Limb (tissue), 2 donors: Measurements from ENCODE around the gene CHRNB4.
A peak's percentile ranks its signal among the peaks of the same experiment; 100 is the strongest.

Experiments
- DNase-seq, 2 donors: peaks; one replicate each; pipeline ENCODE4 v3.0.0-alpha.2; 2016; ENCODE audit errors: extremely low spot score in 2 of 2

Gene CHRNB4

DNA sequence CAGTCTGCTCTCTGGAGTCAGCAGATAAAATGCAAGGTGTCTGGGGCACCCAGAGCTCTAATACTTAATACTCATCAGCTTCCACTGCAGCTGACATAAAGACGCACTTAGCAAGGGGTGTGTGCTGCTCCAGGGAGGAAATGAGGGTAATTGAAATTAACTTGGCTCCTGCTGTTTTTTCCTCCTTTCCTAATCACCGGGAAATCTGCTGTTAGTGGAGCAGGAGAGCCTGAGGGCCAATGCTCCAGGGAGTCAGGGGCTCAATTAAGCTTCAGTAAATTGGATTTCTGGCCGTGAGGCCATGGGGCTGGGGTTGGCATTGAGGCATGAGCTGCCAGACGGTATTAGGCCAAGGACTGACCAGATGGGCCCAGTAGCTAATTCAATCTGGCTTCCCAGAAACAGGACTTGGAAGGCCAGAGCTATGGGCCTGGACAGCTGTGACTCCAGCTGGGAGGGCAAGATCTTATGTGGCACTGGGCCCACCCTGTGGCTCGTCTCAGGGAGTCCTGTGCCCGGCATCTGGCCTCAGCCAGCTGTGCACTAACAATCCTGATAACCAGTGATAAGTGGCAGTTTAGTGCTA is 30.7 kb upstream of the CHRNB4 start:
- peak in 1 of 2 donors; percentile 47 for DNase-seq

DNA sequence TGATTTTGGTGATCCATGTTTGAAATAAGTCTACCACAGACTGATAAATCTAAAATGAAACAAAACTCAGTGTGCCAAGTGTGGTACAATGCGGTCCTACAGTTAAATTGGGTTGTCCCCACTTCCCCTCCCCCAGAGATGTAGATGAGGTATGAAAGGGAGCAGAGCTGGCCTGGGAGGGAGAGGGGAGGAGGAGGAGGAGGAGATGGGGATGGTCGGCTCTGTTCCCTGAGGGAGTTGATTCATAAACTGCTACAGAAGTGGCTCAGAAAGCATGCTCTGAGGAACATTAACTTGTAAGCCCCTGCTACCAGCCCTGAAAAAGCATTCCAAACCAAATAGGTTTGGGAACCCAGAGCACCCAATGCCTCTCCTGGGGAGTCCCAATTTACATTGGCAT is 28.0 kb upstream of the CHRNB4 start:
- DNase-seq: no peak

DNA sequence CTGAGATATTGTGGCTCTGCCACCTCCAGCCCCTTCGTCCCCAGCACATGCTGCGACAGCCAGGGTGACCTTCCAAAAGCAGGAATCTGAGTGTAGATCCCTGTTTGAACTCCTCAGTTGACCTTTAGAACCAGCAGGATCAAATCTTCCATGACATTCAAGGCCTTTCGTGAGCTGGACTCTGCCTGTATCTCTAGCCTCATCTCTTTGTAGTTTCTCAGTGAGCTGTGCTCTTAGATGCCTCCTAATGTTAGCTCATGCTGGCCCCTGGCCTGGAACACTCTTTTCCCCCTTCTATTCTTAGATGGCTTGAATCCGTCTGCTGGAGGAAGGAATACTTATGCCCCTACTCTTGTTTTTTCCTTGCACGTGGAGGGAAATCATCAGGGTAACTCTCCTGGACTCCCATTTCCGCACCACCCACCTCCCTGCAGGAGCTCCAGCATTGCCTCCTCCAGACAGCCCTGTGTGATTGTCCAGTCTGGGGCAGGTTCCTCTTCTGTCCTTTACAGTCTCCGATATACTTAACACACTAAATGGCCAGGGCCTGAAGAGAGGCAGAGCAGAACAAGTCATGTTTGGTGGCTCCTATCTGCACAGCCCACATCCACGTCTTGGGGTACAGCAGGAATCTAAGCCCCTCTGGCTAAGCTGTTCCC is 26.7 kb upstream of the CHRNB4 start:
- DNase-seq: no peak

DNA sequence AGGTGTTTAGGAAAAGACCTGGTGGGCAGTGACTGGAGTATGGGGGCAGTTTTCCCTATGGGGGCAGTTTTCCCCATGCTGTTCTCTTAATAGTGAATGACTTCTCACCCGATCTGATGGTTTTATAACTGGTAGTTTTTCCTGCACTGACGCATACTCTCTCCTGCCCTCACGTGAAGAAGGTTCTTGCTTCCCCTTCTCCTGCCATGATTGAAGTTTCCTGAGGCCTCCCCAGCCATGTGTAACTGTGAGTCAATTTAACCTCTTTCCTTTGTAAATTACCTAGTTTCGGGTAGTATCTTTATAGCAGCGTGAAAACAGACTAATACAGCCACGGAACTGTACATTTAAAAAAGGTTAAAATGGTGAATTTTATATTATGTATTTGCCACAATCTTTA is 25.0 kb upstream of the CHRNB4 start:
- no peak for DNase-seq

DNA sequence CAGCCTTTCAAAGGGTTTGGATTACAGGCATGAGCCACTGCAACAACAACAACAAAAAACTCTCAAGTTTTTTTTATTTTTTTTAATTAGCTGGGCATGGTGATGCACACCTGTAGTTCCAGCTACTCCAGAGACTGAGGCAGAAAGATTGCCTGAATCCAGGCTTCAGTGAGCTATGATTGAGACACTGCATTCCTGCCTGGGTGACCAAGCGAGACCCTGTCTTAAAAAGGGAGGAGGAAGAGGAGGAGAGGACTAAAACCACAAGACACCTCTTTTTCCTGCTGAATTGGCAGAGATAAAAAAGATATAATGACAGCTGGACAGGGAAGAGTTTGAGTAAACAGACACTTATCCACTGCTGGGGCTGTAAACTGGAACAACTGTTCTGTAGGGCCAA is 22.7 kb upstream of the CHRNB4 start:
- no peak for DNase-seq

DNA sequence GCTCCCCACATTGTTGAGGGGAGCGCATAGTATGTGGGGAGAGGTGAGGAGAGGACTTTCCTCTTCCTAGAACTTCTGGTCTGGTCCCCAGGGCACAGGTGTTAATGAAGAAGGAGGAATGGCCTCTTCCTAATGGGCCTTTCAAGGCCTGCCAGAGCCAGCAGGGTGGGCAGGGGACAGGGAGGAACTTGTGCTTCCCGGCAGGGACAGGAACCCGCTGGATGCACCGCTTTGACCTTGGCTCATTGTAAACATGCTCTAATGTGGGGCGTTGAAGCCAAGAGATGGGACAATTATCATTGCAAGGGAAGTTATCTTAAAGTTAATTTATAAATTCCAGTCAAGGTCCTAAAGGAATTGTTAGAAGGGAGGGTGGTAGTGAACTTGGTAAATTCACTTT is 21.0 kb upstream of the CHRNB4 start:
- DNase-seq: no peak

DNA sequence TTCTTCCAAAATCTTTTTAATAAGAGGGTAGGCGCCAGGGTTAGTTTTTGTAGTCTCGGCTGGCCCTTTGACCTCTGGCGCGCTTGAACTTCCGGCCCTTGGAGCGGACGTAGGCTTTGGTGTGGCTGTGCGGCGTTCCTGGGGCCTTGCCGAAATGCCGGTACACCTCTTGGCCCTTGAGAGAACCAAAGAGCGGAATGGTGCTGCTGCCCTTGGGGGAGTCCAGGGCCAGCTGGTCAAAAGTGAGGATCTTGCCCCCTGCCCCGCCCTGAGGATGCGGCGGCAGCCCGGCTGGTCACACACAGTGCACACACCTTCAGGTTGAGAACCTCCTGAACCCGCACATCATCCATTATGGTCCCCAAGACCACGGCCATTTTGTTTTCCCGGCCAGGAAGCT is 20.0 kb upstream of the CHRNB4 start:
- DNase-seq: no peak

DNA sequence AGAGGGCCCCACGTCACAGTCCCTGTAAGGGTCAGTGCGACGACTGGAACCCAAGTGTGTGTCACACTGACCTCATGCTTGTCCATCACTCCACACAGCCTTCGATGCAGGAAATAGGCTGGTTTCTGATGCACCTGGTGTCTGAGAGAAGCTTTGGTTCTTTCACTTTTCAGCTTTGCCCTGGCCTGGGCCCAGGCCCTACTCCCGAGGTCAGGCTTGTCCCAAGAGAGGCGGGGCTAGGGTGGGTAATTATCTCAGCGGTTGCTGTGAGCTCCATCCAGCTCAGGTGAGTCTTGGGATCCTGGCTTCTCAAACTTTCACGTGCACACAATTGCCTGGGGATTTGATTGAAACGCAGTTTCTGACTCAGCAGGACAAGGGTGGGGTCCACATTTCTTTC is 19.6 kb upstream of the CHRNB4 start:
- DNase-seq: no peak

DNA sequence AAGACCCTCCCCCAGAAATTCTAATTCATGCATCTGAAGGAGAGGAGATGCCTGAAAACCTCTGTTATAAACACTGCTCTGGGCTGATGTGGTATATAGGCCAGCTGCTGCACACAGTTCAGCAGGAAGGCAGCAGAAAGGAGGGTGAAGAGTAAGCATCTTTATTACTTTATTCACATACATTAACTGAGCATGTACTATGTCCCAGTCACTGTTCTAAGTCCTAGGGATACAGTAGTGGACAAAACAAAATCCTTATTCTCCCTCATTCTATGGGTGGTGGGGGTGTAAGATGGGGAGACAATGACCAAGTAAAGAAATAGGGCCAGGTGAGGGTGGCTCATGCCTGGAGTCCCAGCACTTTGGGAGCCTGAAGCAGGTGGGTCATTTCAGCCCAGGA is 17.8 kb upstream of the CHRNB4 start:
- DNase-seq: no peak

DNA sequence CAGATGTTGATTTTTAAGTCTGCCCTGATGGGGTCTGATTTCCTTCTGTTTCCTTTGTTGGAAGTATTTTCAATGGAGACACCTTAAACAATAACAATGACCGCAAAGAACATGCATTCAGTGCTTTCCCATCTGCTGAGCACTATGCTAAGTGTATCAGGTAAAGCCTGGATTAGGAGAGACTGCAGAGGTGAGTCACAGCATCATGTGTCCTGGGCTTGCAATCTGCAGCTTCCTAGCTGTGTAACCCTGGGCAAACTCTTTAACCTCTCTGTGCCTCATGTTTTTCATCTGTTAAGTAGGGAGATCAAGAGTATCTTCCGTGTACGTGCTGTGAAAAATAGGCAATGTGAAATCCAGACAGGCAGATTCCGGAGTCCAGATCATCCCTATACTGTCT is 13.3 kb upstream of the CHRNB4 start:
- DNase-seq: no peak

DNA sequence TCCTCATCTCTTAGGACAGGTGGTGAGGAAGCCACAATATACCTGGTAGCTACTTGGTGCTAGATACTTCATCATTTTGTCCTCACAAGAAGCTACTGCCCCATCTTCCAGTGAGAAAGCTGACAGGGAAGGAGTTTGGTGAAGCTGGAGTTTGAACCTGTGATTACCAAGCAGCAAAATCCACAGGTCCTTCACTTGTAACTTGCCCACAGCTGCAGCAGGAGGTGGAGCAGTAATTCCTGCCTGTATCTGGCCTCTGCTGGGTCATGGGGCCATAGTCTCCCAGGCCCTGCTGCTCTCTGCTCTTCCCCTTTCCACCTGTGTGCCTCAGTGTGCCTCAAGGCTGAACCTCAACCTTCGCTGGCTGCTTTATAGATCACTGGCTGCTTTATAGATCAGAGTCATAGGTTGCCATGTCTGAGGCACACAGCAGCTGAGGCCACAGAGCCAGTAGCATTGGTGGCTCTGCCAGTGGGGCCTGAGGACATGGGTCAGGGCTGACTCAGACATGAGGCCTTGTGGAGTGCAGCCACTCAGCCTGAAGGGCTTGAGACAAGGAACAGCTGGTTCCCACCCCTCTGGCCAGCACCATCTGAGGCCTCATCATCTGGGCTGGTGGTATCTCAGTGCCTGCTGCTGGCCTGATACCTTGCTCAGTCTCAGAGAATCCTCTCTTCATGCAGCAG is 11.1 kb upstream of the CHRNB4 start:
- DNase-seq: no peak

DNA sequence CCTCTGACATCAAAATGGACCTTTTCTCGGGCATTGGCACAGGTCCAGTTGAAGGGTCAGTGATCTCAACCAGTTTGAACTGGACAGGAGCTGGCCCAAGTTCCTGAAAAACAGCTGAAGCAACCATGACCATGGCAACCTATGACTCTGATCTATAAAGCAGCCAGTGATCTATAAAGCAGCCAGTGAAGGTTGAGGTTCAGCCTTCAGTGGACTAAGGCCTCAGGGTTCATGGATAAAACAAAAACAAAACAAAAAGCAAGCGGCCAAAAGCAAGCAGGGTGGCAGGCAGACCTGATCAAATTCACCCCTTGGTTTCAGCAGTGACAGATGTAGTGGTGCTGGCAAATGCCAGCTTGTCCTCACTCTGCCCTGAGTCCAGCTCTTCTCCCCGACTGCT is 10.0 kb upstream of the CHRNB4 start:
- DNase-seq: no peak

DNA sequence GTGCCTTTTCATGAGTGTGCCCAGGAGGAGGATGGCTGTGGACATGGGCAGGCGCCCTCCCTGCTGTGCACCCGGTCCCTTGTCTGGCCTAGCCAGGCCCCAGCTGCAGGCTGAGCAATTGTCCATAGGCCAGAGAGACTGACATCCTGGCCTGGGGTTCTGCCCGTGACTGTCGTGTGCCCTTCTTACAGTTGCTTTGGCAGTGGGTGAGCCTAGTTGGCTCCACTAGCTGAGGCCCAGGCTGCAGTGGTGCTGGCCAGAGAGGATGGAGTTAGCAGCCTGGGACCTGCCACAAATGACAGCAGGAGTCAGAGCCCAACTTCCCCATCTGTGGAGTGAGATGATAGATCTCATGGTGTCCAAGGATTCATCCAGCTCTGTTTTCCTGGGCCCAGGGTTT is 9.0 kb upstream of the CHRNB4 start:
- DNase-seq: no peak

DNA sequence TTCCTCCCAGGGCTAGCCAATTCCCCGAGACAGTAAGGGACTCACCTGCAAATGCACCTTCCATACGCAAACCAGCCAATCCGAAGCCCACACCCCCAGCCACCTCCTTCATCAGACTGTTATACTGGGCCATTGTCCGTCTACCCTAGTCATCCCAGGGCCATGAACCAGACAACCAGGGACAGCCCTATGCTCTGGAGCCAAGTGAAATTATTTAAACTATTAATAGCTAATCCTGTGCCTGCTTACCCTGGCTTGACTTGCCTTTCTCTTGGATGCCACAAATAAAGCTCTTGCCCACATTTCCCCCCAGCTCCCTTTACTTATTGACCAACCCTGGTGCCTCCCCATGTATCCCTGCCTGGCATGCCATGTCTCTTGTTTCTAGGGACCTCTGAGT is 4.0 kb upstream of the CHRNB4 start:
- DNase-seq: no peak

DNA sequence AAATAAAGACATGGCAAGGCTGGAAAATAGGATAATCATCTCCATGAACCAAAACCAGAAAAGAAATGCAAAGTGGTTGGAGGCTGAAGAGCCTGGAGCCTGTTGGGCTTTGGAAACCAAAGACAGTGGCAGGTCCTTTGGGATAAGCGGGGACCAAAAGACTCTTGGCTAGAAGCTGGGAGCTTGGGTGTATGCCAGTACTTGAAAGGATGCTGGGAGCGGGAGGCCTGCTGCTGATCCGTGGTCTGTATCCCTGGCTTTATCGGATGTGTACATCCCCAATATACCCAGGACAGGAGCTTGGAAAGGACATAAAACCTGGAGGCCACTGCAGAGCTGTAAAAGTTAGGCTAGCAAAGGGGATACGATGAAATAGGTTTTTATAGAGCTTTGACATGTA is 1.3 kb upstream of the CHRNB4 start:
- no peak for DNase-seq

DNA sequence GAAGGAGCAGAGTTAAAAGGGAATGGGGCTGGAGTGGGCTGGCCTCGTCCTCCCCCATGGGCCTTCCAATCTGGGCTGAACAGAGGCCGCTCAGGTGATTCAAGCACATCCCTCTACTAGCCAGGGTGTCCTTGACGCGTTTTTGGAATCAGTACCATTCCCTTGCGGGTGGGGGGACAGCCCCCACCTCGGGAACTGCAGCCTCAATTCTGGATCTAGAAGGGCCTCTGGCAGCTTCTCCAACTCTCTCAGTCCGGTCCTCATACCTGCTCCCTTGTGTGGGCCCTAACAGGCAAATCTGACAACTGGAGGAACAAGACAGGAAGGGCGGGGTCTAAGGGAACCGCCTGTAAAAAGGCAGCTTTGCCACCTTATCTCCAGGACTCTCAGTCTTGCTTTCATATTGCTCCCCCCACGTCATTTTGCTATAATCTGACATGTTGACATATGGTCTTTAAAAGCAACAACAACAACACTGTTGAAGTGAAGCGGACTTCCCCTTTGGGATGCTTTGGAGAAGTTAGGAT is 802 bp upstream of the CHRNB4 start:
- no peak for DNase-seq

DNA sequence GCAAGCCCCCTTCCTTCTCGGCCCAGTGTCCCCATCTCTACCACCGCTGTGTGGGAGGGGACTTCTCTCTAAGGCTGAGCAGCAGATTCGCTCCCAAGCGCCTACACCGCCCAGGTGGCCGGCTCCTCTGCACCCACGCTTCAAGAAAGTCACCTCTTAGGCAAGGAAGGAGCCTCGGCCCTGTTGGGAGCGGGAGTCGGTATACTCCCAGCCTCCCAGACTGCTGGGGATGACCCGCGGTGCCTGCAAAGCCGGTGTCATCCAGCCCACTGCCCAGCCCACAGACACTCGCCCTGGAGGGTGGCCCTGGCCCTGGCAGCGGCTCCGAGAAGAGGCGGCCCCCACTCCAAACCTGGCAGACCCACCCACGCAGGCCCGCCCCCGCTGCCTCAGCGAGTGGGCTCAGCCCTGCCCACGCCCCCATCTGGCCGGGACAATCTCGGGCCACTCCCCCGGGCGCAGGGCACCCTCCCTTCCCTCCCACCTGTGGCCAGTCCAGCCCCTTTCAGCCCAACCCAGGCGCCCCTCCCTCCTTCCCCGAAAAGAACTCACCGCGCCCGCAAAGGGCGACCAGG is 396 bp downstream of the CHRNB4 start:
- no peak for DNase-seq

DNA sequence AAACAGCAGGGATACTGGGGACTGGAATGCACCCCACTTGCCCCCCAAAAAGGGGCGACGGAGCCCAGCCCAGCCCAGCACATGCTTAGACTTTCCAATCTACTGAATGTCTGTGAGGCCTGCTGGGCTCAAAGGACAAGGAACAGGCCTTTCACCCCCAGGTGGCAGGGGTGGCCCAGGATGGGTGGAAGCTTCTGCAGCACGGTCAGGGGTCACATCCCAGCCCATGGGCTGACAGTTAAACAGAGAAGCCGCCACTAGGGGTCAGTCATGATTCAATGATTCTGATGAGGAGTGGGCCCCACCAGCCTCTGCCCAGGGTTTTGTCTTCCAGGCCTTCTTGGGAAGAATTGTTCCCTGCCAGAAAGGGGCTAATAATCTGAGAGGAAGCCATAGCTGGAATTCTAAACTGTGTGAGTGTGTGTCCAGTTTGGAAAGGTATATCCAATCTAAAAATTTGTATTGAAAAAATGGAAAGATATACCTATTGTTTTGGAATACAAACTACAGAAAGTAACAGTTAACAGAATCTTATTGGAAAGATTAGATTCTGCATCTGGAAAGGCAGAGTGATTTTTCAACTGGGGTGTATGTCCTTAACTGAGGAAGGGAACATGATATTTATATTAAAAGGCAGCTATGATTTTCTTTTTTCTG is 2.2 kb downstream of the CHRNB4 start:
- peak; percentile 68 to 82 for DNase-seq

DNA sequence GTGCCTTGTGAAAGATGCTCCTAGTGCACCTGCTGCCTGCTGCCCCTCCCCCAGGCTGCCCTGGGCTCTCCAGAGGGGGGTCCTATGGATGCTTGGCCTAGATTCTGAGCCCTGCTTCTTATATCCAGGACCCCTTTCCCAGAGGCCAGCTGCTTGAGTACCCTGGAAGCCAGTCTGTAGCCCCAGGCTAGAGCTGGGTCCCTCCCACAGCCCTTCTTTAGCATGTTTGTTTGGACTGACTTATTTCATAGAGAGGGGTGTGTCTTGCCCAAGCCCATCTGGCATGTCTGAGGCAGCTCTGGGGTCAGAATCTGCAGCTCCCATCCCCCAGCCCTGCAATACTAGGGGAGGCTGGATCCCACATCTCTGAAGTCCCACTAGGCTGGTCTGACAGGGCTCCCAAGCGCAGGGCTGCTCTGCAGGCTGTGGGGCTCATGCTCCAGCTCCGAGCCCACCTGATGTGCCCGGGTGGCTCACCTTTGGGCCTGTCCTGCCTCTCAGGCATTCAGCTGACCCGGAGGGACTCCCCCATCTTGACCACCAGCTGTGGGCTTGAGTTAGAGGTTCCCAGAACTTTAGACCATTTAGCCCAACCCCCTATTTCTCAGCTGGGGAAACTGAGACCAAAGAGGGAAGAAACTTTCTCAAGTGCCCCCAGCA is 3.1 kb downstream of the CHRNB4 start:
- peak in 1 of 2 donors; percentile 49 for DNase-seq

DNA sequence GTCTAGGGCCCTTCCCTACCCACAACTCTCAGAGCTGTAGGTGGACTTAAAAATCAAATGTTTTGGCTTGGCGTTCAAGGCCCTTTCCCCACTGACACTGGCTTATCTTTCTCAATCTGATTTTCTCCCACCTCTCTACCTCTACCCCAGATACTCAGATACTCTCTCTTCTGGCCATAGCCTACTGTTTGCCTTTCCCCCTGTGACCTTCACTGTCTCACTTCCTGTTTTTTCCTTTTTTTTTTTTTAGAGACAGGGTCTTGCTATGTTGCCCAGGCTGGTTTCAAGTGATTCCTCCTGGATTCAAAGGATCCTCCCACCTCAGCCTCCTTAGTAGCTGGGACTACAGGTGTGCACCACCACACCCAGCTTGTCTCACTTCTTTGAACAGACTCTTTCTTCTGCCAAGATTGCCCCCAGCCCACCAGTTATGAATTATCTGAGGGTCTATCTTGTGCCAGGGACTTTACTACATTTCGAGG is 4.6 kb downstream of the CHRNB4 start:
- DNase-seq: no peak

DNA sequence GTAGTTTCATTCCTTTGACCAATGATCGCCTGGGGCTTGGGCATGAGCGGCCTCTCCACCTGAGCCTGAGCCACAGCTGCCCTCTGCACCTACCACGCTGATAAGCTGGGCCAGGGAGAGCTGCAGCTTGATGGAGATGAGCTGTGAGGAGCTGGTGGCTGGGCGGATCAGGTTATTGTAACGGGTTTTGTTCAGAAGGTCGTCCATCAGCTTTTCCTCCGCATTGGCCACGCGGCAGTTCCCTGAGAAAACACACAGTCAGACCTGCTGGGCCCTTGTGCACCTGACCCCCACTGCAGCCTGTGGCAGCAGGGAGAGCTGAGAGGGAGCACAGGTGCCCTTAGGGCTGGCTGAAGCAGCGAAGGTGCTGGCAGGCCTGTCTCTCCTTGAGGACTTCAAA is 5.7 kb downstream of the CHRNB4 start:
- DNase-seq: no peak
